Stimulated activated CD8-positive, alpha-beta memory T cell treated with anti-CD3 and anti-CD28 coated beads, Interleukin-15, amount 100 ng/mL, for 24 hours (primary cell): ENCODE measurements around the gene DIS3L2.
"Not testable (repeated sequence)": the region's sequence is repeated elsewhere in the genome, so short reads cannot be mapped to it uniquely, and the experiment has no call there.

ENCODE experiments used
- DNase-seq: peaks from one replicate; pipeline ENCODE4 v3.0.0-alpha.2; 2020; ENCODE audit warnings: low read depth

The DIS3L2 gene

GRCh38 chr2:232334885-232335205 lies 373.3 kb downstream of the DIS3L2 start:
- DNase-seq, result not testable (repeated sequence)

DNA sequence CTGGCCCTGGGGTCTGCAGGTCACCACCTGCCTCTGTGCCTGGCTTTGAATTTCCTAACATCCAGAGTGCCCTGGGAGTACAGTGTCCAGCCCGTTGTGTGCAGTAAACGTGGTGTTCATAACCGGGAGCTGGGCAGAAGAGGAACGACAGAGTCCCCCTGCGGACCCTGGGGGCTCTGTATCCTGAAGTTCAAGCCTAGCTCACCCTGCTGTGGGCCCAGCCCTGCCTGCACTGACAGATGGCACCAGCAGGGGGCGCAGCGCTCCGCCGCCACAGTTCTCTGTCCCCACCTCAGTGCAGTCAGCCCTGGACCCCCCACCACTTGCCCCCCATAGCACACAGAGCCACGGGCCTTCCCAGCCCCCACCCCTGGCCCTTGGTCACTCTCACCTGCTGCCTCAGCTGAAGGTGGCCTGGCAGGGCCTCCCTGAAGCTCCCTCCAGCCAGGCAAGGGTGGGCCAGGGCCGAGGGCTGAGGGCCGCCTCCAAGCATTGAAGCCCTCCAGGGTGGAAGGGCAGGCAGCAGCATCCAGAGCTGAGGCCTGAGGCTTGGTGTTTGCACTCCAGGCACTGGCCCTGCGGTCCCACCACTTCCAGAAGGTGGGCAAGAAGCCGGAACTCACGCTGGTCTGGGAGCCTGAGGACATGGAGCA lies 373.8 kb downstream of the DIS3L2 start:
- DNase-seq, result not testable (repeated sequence)

DNA sequence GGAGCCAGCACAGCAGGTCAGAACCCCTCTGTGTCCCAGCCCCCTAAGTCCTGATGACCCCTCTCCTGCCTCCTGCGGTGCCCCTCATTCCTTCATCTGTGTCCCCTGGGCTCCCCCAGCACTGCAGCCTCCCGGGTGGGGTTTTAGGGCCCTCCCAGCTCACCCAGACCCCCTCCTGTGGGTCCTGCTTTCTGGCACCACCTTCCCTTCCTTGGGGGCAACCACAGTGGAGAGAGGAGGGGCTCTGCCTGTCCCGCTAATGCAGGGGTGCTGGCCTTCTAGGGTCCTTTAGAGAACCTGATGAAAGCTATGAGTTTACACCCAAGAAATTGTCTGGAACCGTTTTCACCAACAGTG lies 374.3 kb downstream of the DIS3L2 start:
- no peak for DNase-seq

- DNase-seq, result no peak
These were observed 374.8 kb downstream of the DIS3L2 start for GRCh38 chr2:232336241-232336736.

GRCh38 chr2:232336981-232337720 lies 375.6 kb downstream of the DIS3L2 start:
- no peak for DNase-seq

GRCh38 chr2:232338094-232338758 lies 376.7 kb downstream of the DIS3L2 start:
- DNase-seq, result not testable (repeated sequence)

GRCh38 chr2:232338759-232339106 lies 377.2 kb downstream of the DIS3L2 start:
- DNase-seq, result no peak

DNA sequence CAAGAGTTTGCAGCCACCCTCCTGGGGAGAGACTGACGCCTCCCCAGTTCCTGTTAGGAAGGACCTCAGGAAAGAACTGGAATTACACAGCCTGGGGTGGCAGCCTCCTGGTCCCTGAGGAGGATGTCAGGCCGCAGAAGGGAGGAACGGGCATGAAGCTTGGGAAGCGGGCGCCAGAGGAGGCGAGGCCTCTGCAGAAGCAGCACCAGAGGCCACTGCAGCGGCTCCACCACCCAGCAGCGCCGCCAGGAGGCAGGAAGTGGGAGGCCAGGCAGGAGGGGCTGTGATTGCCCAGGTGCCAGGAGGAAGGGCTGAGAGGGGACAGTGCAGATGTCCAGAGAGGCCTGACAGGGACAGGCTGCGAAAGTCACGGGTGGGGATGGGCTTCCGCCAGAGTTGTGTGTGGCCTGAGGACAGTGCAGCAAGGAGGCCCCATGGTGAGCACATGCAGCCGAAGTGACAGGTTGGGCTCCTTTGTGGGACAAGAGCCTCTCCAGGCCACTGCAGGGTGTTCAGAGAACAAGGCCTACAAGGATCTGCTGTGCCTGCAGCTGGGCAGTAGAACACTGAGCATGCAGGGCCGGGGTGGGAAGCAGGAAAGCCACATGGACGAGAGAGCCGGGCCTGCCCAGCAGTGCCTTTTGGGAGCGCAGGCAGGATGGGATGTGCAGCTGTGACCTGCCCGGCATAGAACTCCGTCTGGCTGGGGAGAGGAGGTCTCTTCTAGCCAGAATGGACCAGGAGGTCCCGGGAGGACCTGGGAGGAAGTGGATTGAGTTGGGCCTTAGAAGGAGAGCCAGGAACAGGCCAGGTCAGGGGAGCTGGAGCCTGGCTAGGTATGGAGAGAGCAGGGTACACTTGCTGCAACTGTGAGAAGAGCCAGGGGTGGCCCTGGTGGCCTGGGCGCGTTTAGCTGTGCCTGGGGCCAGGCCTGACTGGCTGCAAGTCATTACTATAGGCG lies 377.9 kb downstream of the DIS3L2 start:
- no peak for DNase-seq

DNA sequence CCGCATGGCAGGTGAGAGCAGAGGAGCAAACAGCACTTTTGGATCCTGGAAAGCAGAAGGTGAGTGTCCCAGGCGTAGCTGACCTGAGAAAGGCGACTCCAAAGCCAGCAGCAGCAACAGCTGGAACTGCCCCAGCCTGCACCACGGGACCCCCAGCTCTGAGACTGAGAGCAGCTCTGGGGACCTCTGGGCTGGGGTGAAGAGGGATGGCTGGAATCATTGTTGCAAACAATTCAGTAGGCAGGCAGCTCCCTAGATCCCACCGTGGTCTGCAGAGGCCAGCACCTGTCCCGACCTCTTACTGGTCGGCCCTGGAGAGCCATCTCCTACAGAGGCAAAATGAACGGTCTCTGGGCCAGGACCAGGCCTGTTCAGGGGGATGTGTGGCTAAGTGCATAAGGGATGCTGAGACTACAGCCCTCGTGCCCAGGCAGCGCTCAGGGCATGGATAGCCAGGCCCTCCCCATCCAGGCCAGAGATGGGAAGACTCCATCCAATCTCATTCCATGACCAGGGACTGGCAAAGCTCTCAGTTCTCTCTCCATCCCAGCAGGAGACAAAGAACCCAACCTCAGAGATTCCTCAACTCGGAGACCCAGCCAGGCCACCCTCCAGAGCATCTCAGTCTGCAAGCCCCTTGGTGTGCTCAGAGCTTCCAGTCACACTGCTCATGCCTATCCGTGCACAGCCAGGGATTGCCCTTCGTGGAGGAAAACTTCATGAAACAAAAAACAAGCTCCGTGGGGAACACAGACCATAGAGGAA lies 378.8 kb downstream of the DIS3L2 start:
- DNase-seq, result no peak

- no peak for DNase-seq
These were observed 379.7 kb downstream of the DIS3L2 start for GRCh38 chr2:232341061-232341738.

DNA sequence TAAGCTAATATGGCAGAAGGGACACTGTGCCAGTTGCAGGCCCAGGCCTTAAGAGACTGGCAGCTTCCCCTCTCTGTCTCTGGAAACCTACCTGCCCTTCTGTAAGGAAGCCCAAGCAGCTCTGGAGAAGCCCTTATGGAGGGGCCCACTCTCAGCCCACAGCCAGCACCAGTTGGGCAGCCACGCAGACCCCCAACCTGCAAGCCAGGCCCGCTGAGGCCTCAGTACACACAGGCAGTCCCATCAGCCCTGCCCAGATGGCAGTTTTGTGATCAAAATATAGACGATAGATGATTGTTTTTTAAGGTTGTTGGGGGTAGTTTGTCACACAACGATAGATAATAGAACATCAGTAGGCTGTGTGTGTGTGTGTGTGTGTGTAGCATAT lies 380.2 kb downstream of the DIS3L2 start:
- DNase-seq, result no peak

DNA sequence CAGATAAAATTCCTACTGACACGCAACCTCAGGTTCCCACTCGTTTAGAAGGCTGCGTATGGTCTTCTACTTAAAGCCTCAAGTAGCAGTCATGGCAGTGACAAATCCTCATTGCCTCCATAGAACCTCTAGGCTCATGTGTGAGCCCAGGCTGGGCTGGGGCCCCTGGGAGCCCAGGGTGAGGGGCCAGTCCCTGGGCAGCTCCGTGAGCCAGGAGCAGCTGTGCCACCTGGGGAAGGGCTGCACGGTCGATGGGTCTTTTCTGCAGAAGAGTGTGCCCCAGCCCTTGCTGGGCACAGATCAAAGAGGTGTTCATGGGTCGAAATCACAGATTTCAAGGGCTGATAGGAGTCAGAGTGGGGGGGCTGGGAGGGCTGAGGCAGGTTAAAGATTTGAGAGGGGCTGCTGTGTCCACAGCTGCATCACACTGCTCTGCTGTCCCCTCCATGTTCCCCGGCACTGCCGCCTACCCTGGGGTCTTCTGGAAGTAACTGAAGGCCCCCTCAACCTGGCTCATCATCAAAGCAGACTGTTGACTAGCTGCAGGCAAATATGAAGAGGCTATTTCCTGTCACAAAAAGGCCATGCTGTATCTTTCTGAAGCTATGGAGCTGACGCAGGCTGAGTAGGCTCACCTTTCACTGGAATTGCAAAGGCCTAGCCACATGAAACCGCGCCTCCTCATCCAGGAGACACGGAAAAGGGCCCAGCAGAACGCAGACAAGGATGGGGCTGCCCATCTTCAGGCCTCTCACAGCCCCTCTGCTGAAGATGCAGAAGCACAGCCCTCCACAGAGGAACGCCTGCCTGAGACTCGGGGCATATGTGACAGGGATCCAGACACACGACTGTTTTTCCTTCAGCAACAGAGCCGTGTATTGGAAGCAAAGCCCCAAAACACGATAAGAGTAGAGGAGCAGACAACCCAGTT lies 381.4 kb downstream of the DIS3L2 start:
- no peak for DNase-seq

GRCh38 chr2:232343821-232344220 lies 382.3 kb downstream of the DIS3L2 start:
- DNase-seq, result no peak

DNA sequence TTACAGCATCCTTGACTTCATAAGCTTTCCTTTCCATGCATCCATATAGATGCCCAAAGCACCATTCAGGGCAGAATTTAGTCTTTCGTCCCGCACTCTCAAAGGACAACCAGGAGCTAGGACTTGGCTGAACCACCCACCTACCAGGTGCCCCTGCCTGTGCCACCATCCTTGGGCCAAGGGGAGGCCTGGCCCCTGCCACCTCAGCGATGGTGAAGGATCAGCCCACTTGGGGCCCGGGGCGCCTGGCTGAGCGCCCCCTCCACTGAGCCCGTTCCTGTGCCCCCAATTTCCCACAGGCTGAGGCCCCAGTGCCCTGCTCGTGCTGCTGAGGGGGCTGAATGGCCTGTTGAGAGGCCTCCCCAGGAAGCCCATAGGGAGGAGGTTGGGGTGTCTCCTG lies 383.7 kb downstream of the DIS3L2 start:
- DNase-seq, result no peak

- DNase-seq, result no peak
These were observed 385.9 kb downstream of the DIS3L2 start for GRCh38 chr2:232347369-232347768.

- no peak for DNase-seq
These were observed 387.4 kb downstream of the DIS3L2 start for GRCh38 chr2:232348936-232349335.

- no peak for DNase-seq
These were observed 388.0 kb downstream of the DIS3L2 start for GRCh38 chr2:232349546-232349945.

DNA sequence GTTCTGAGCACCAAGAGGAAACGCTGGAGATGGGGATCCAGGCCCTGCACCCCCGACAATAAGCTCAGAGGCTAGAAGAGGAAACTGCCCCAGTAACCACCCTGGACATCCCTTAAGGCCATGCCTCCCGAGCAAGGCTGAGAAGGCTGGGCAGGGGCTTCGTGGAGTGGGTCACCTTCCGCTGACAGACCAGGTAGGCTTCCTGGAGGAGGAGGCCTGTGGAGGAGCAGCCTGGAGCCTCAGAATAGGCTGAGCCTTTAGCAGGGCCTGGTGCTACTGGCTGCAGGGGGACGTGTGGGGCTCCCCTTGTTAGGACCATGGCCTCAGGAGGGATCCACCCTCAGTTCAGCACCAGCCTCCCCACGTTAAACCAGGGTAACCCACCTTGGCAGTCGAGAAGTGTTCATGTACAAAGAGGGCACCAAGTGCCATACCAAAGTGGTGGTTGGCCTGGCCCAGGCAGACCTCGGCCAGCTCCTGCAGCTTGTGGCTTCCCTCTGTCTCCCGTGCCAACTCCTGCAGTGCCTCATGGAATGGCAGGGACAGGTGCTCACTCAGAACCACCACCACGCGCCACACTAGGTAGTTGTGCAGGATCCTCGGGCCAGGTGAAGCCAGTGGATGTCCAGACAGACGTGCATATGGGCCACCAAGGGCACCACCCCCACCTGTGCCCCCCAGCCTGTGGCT lies 388.6 kb downstream of the DIS3L2 start:
- DNase-seq, result no peak
